ENCODE results near the gene OR51E2.

DNA sequence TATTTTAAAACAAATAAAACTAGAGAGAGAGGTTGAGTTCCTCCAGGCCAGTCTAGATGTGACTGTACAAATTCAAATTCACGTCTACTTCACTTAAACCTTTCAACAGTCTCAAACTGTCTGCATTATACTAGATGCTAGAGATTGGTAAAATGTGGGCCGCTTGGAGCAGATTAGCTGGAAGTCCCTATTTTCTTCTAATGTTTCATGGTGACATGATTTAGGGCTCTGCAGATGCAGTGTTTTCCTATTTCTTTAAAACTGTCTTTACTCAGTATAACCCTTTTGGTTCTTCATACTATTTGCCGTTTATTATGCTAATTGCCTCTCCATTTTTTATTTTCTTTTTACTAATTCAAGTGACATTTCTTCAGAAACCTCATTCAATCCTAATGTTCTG is 33.5 kb downstream of the OR51E2 start:
- TF ChIP-seq, protein P1, sequence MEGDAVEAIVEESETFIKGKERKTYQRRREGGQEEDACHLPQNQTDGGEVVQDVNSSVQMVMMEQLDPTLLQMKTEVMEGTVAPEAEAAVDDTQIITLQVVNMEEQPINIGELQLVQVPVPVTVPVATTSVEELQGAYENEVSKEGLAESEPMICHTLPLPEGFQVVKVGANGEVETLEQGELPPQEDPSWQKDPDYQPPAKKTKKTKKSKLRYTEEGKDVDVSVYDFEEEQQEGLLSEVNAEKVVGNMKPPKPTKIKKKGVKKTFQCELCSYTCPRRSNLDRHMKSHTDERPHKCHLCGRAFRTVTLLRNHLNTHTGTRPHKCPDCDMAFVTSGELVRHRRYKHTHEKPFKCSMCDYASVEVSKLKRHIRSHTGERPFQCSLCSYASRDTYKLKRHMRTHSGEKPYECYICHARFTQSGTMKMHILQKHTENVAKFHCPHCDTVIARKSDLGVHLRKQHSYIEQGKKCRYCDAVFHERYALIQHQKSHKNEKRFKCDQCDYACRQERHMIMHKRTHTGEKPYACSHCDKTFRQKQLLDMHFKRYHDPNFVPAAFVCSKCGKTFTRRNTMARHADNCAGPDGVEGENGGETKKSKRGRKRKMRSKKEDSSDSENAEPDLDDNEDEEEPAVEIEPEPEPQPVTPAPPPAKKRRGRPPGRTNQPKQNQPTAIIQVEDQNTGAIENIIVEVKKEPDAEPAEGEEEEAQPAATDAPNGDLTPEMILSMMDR (IDR thresholded peaks at IDR 0.05): no peak
- no peak for TF ChIP-seq POLR2A (IDR thresholded peaks at IDR 0.05)
- TF ChIP-seq POLR2AphosphoS5 (IDR thresholded peaks at IDR 0.05): no peak
